PC-9 (cell line): ENCODE data around the gene CFAP161. TPM values are rescaled to one million over a fixed set of nuclear protein-coding genes. Genes with fewer than 3 reads are reported as not detected.

Experiments
- BruUV-seq: library from RNA; stranded (reverse); fragments of 400-500 nt; replicated peaks from 2 replicates; lab custom pipeline; 2021; lab: Mats Ljungman, UMichigan
- CTCF ChIA-PET: fragments of 300-600 bp; sonication (Branson Sonifier 250); formaldehyde crosslinking; loops from one replicate; lab custom pipeline; 2022; ENCODE audit warnings: antibody characterized with exemption; lab: Charles Lee
- POLR2A ChIA-PET: fragments of 300-600 bp; sonication (Branson Sonifier 250); formaldehyde crosslinking; loops from one replicate; lab custom pipeline; 2022; ENCODE audit warnings: antibody characterized with exemption; ENCODE audit not compliant: unreplicated experiment; lab: Charles Lee
- DNase-seq, 2 experiments: peaks; one replicate each; pipeline versions ENCODE4 v3.0.0 to v3.0.0-alpha.2; 2015 to 2022; ENCODE audit warnings: mixed read lengths in 1 of 2
- H2AFZ ChIP-seq: fragments of 200-600 bp; sonication (generic); 2 replicates; pipeline ENCODE4 v1.8.1; 2017; ENCODE audit warnings: antibody characterized with exemption
- H3F3A ChIP-seq: fragments of 200-600 bp; sonication (generic); 2 replicates; pipeline ENCODE4 v1.8.1; 2017; ENCODE audit warnings: antibody characterized with exemption, mild to moderate bottlenecking, low read depth; ENCODE audit not compliant: insufficient read depth
- H3K27ac ChIP-seq: fragments of 200-600 bp; sonication (generic); 2 replicates; pipeline ENCODE4 v1.6.1; 2016; ENCODE audit warnings: mixed run types
- H3K27me3 ChIP-seq: fragments of 200-600 bp; sonication (generic); 2 replicates; pipeline ENCODE4 v1.6.1; 2016; ENCODE audit warnings: low read depth, mixed run types; ENCODE audit not compliant: insufficient read depth
- H3K36me3 ChIP-seq: fragments of 200-600 bp; sonication (generic); 2 replicates; pipeline ENCODE4 v1.6.1; 2016; ENCODE audit warnings: low read depth, mixed run types
- H3K4me1 ChIP-seq: fragments of 200-600 bp; sonication (generic); replicated peaks from 2 replicates; pipeline ENCODE4 v1.6.1; 2016; ENCODE audit warnings: mixed run types; ENCODE audit not compliant: insufficient read depth
- H3K4me2 ChIP-seq: fragments of 200-600 bp; sonication (generic); 2 replicates; pipeline ENCODE4 v1.6.1; 2017; ENCODE audit warnings: mixed run types
- H3K4me3 ChIP-seq: fragments of 200-600 bp; sonication (generic); 2 replicates; pipeline ENCODE4 v1.6.1; 2016; ENCODE audit warnings: mixed run types
- H3K79me2 ChIP-seq: fragments of 200-600 bp; sonication (generic); 2 replicates; pipeline ENCODE4 v1.6.1; 2017; ENCODE audit warnings: low read depth, mixed run types
- H3K9me2 ChIP-seq: fragments of 200-600 bp; sonication (generic); 2 replicates; pipeline ENCODE4 v1.8.1; 2017; ENCODE audit warnings: mild to moderate bottlenecking; ENCODE audit not compliant: insufficient read depth
- H3K9me3 ChIP-seq: fragments of 200-600 bp; sonication (generic); 2 replicates; pipeline ENCODE4 v1.8.1; 2016; ENCODE audit warnings: low read depth; ENCODE audit not compliant: insufficient read depth
- H4K20me1 ChIP-seq: fragments of 200-600 bp; sonication (generic); 2 replicates; pipeline ENCODE4 v1.8.1; 2017; ENCODE audit not compliant: insufficient read depth
- CTCF ChIP-seq: fragments of 200-600 bp; sonication (generic); conservative IDR thresholded peaks from 2 replicates; pipeline ENCODE4 v1.6.1; 2017; ENCODE audit warnings: mixed run types, antibody characterized with exemption, mild to moderate bottlenecking, moderate library complexity
- EZH2 ChIP-seq: fragments of 200-600 bp; sonication (generic); IDR thresholded peaks from 2 replicates; pipeline ENCODE4 v1.8.0; 2017; ENCODE audit warnings: antibody characterized with exemption, low read depth
- intact Hi-C: fragments of 100-400 bp; cut with micrococcal nuclease; formaldehyde crosslinking; loops from one replicate; pipeline ENCODE4 v1.10.0; 2022; ENCODE audit not compliant: unreplicated experiment
- total RNA-seq: library from RNA; stranded (reverse); gene quantifications from 2 replicates; pipeline ENCODE4 v1.2.3, GENCODE V29; 2021

CFAP161 gene
- total RNA-seq, 1 experiment from 2014 or later = 1.4 TPM

- Histone ChIP-seq H3K4me1 (peaks cover 9% of the 10 kb centered on the region), H3K9me2 (no peaks in the 10 kb centered on the region), H3F3A (peaks cover 3% of the 10 kb centered on the region; the same call in 1 of the 2 replicates), H2AFZ (no peak overlapping the region), H3K79me2 (no peaks in the 10 kb centered on the region), H3K27me3 (peaks cover 11% of the 10 kb centered on the region; the same call in 1 of the 2 replicates), H3K4me2 (no peak overlapping the region), H4K20me1 (no peaks in the 10 kb centered on the region), H3K9me3 (no peaks in the 10 kb centered on the region), H3K27ac (no peak overlapping the region), H3K4me3 (no peak overlapping the region), H3K36me3 (no peaks in the 10 kb centered on the region)
- no peak for TF ChIP-seq EZH2
- TF ChIP-seq CTCF = no peak
- ChIA-PET POLR2A (no interaction called here), CTCF (no interaction called here)
- intact Hi-C loops = no loop called here
- no TSS peak for BruUV-seq
- DNase-seq = no peak
These were observed 40.1 kb upstream of the CFAP161 start for GRCh38 chr15:81093961-81094360.

GRCh38 chr15:81095690-81096365 lies 38.2 kb upstream of the CFAP161 start:
- Histone ChIP-seq H3K27ac (no peak overlapping the region), H3K4me3 (no peak overlapping the region), H2AFZ (no peak overlapping the region), H3K4me2 (no peak overlapping the region), H3K9me2 (no peaks in the 10 kb centered on the region), H3F3A (peaks cover 3% of the 10 kb centered on the region; the same call in 1 of the 2 replicates), H3K36me3 (no peaks in the 10 kb centered on the region), H3K79me2 (no peaks in the 10 kb centered on the region), H3K9me3 (no peaks in the 10 kb centered on the region), H3K4me1 (peaks cover 9% of the 10 kb centered on the region), H4K20me1 (no peaks in the 10 kb centered on the region), H3K27me3 (peaks cover 11% of the 10 kb centered on the region; the same call in 1 of the 2 replicates)
- CTCF ChIA-PET = no interaction called here
- DNase-seq = no peak
- BruUV-seq = no TSS peak
- intact Hi-C loops = no loop called here
- POLR2A ChIA-PET = no interaction called here
- TF ChIP-seq EZH2 (no peak), CTCF (no peak)

- no peaks in the 10 kb centered on the region for H3K9me3 ChIP-seq
- TF ChIP-seq CTCF (no peak), EZH2 (no peak)
- no peak overlapping the region for H2AFZ ChIP-seq
- DNase-seq = no peak
- ChIA-PET CTCF (no interaction called here), POLR2A (no interaction called here)
- BruUV-seq = no TSS peak
- H3K4me3 ChIP-seq = no peak overlapping the region
- H3K4me2 ChIP-seq = no peak overlapping the region
- H4K20me1 ChIP-seq = no peaks in the 10 kb centered on the region
- peaks cover 9% of the 10 kb centered on the region for H3K4me1 ChIP-seq
- H3K27me3 ChIP-seq = peaks cover 11% of the 10 kb centered on the region; the same call in 1 of the 2 replicates
- no peaks in the 10 kb centered on the region for H3K36me3 ChIP-seq
- H3F3A ChIP-seq = peaks cover 3% of the 10 kb centered on the region; the same call in 1 of the 2 replicates
- H3K27ac ChIP-seq = no peak overlapping the region
- intact Hi-C loops = no loop called here
- H3K79me2 ChIP-seq = no peaks in the 10 kb centered on the region
- no peaks in the 10 kb centered on the region for H3K9me2 ChIP-seq
These were observed 37.7 kb upstream of the CFAP161 start for GRCh38 chr15:81096398-81096797.
